ENCODE measurements around the gene ACAD8.
"Not testable (repeated sequence)": the region's sequence is repeated elsewhere in the genome, so short reads cannot be mapped to it uniquely, and the experiment has no call there.

The ACAD8 gene

GRCh38 chr11:134238956-134239355 lies 14.4 kb upstream of the ACAD8 start:
- no peak for DNase-seq (ENCODE audit: low read depth in 2 of 2)

DNA sequence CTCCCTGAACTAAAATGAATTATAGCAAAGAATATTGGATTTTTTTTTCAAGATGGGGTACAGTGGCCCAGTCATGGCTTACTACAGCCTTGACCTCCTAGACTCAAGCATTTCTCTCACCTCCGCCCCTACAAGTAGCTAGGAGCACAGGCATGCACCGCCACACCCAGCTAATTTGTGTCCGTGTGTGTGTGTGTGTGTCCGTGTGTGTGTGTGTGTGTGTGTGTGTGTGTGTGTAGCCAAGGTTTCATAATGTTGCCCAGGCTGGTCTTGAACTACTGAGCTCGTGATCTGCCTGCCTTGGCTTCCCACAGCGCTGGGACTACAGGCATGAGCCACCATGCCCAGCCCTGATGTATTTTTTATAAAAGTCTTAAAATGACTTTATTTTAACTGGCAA lies 12.8 kb upstream of the ACAD8 start:
- no peak for DNase-seq (ENCODE audit: low read depth in 2 of 2)

GRCh38 chr11:134242376-134242775 lies 11.0 kb upstream of the ACAD8 start:
- DNase-seq (ENCODE audit: low read depth in 2 of 2) = no peak

DNA sequence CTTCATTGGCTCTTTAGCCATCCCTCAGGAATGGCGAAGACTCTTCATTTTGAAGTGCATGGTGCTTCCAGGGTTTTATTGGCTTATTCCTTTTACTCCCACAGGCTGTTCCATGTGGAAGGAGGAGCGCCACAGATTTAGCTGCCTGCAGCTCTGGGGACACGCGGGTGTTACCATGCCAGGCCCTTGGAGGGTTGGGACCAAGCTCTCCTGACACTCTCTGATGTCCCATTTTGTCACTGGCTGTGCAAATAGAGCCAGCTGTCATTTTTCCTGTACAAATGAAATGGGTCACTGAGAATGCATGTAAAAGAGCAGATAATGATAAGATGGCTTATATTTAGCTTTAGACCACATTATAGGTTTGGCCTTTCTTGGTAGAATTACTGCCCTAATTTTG lies 9.5 kb upstream of the ACAD8 start:
- DNase-seq (ENCODE audit: low read depth in 2 of 2) = no peak

GRCh38 chr11:134244593-134244992 lies 8.8 kb upstream of the ACAD8 start:
- DNase-seq (ENCODE audit: low read depth in 2 of 2) = no peak

DNA sequence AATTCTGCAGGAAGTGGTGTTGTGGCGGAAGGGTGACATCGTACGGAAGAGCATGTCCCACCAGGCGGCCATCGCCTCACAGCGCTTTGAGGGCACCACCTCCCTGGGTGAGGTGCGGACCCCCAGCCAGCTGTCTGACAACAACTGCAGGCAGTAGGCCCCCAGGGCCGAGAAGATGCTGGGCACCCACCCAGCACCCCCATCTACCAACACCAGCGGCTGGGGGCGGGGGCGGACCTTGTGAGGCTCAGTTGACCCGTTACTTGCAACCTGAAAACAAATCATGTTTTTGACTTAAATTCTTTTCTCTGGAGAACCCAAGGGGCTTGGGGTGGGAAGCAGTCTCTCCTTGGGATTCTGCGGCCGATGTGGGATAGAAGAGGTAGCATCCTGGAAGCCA lies 7.9 kb upstream of the ACAD8 start:
- no peak for DNase-seq (ENCODE audit: low read depth in 2 of 2)

DNA sequence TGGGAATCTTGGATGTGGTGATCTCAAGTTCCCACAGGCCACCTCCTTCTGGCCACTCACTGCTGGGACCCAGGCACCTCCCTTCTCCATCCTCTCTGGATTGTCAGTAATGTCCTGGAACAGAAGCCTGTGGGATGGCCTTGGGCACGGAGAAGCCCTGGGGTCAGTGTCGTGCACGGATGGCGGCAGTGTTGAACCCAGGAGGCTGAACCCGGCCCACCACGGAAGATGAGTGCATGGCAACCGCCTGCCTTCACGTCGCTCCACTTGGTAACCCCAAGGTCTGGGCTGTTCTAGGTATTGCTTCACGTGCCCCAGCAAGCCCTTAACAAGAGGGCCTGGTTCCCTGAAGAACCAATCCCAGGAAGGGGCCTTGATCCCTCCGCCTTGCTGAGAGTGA lies 7.3 kb upstream of the ACAD8 start:
- DNase-seq (ENCODE audit: low read depth in 2 of 2) = no peak

DNA sequence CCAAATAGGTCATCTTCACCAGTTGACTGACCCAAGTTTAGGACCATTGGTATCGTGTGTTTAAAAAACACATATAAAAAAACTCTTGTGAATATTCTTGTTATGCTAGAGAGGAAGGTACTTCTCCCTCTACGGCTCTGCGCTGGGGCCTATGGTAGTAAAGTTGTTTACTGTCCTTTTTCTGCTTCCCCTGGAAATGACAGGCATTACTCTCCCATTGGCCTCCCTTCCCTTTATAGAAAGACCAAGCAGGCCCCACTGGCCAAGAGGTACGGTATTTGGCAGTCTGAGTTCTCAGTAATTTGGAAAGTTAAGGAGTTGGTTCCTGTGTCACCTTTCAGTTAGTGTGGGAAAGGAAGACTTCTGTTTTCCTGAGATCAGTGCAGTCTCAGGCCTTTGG lies 6.7 kb upstream of the ACAD8 start:
- no peak for DNase-seq (ENCODE audit: low read depth in 2 of 2)

DNA sequence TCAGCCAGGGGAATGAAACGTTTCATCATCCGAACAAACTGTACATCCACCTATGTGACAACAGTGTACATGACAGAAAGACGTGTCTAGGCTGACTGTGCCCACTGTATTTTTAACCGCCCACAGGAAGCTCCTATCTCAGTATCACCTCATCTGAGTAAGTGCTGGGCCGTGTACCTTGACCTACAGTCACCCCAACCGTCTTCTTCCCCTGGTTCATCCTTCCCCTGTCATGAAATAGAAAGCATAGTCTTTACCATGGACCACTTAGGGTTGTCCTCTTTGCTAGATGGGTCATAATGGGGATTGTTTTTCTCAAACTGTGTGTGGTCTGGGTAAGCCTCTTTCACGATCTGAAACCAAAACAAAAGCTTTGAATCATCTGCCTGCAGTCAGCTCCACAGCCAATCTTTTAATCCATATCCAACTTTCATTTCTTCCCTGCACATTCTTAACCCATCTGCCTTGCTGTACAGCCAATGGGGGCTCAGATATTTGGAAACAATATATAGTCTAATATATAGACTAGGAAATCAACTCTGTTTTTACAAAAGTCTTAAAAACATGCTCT lies 4.4 kb upstream of the ACAD8 start:
- no peak for DNase-seq (ENCODE audit: low read depth in 2 of 2)

GRCh38 chr11:134250246-134250645 lies 3.1 kb upstream of the ACAD8 start:
- no peak for DNase-seq (ENCODE audit: low read depth in 2 of 2)

DNA sequence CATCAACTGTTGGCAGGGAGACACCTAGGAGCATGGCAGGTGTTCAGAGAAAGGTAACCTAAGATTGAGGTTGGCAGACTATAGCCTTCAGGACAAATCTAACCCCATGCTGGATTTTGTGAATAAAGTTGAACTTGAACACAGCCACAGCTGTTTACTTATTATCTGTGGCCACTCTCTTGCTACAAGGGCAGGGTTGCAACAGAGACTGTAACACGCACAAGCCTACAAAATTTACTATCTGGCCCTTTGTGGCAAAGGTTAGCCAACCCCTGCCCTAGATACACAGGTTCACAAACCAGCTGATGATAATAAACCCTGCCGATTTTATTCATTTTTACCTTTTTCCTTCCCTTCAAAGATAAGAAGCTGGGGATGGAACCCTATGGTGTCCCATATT lies 2.7 kb upstream of the ACAD8 start:
- DNase-seq (ENCODE audit: low read depth in 2 of 2) = no peak

DNA sequence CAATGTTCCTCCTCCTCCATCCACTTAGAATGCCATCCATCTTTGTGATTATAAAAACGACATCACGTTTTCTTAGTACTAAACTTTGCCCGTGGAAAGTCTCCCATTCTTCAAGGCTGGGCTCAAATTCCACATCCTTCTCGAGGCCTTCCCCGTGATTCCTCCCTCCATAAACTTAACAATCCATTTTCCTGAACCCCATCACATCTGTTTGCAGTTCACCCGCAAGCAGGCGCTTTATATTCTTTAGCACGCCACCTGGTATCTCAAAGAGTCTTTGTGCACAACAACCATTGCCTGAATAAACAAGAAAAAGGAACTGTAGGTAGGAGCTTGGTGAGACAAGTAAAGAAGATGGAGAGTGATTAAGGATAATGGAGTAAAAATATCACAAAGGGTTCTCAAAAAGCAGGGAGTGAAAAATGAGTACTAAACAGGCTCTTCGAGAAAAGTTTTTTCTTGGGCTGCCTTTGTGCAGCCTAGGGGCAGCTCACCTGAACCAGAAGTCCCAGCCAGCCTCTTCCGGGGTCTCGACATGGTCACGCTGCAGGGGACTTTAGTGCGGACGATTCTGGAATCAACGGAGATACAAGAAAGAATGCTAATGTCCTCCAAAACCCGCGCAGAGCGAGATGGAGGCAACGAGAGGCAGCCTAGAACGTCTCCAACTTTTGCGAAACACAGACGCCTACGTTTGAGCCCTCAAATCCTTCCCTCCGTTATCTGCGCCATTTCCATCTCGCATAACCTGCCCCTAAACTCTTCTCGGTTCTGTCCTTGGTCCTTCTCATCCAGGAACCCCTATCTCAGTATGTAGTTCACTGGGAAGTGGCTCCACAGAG lies 801 bp upstream of the ACAD8 start:
- no peak for DNase-seq (ENCODE audit: low read depth in 2 of 2)

GRCh38 chr11:134254433-134255183 lies 1.2 kb downstream of the ACAD8 start:
- no peak for DNase-seq (ENCODE audit: low read depth in 2 of 2)

GRCh38 chr11:134255184-134255561 lies 1.8 kb downstream of the ACAD8 start:
- not testable (repeated sequence) for DNase-seq (ENCODE audit: low read depth in 2 of 2)

DNA sequence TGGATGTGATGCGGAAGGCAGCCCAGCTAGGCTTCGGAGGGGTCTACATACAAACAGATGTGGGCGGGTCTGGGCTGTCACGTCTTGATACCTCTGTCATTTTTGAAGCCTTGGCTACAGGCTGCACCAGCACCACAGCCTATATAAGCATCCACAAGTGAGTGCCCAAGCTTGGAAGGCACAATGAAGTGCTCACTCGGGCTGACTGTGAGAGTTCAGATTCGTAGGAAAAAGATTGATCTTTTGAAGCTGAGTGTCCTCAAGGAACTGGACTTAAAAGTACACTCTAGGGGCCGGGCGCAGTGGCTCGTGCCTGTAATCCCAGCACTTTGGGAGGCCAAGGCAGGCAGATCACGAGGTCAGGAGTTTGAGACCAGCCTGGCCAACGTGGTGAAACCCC lies 3.7 kb downstream of the ACAD8 start:
- DNase-seq (ENCODE audit: low read depth in 2 of 2) = no peak

DNA sequence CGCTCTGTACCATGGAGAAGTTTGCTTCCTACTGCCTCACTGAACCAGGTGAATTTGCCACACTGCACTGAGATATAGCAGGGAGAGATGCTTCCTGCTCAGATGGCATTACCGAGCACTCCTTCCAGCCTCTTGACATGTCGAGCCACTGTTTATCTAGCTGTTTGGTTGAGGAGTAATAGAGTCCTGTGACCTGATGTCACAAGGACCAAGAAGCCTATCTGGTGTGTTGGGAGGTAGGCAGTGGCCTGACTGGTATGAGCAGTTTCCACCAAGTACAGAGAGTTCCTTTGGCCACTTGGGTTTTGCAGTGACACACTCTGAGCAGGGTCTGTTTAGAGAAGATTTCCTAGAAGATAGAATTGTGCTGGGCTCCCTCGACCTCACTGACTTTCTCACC lies 5.2 kb downstream of the ACAD8 start:
- DNase-seq (ENCODE audit: low read depth in 2 of 2) = no peak

DNA sequence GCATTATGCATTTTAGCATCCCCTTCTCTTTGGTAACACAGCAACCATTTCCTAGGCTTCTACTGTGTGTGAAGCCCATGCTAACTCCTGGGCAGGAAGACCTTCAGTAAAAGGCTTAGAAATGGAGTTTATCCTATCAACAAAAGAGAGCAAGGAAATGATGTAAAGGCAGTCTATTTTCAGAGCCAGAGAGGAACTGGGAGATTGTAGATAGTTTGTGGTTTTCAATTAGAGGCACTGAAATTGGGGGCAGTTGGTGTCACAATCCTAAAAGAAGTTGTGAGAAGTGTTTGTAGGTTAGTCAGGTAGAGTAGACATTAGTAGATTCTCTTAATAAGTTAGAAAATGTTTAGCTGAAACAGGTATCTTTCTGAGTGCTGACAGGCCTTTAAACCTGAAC lies 7.1 kb downstream of the ACAD8 start:
- no peak for DNase-seq (ENCODE audit: low read depth in 2 of 2)

GRCh38 chr11:134260983-134261382 lies 7.6 kb downstream of the ACAD8 start:
- no peak for DNase-seq (ENCODE audit: low read depth in 2 of 2)

- no peak for DNase-seq (ENCODE audit: low read depth in 2 of 2)
Measured at GRCh38 chr11:134261626-134262488, 8.5 kb downstream of the ACAD8 start.

- no peak for DNase-seq (ENCODE audit: low read depth in 2 of 2)
Measured at GRCh38 chr11:134264966-134265764, 11.8 kb downstream of the ACAD8 start.

GRCh38 chr11:134266440-134266839 lies 13.1 kb downstream of the ACAD8 start:
- DNase-seq (ENCODE audit: low read depth in 2 of 2) = no peak
